Activated naive CD4-positive, alpha-beta T cell (primary cell): Measurements from ENCODE around the gene ZBTB16.

ENCODE experiments used
- DNase-seq, 4 experiments: peaks; one replicate each; lab custom pipeline; 2025; lab: John Stamatoyannopoulos, UW

Gene ZBTB16

GRCh38 chr11:114083391-114084252, 24.1 kb downstream of the ZBTB16 start:
- DNase-seq = no peak

- DNase-seq = no peak
Observed at GRCh38 chr11:114084414-114084813, 24.9 kb downstream of the ZBTB16 start.

DNA sequence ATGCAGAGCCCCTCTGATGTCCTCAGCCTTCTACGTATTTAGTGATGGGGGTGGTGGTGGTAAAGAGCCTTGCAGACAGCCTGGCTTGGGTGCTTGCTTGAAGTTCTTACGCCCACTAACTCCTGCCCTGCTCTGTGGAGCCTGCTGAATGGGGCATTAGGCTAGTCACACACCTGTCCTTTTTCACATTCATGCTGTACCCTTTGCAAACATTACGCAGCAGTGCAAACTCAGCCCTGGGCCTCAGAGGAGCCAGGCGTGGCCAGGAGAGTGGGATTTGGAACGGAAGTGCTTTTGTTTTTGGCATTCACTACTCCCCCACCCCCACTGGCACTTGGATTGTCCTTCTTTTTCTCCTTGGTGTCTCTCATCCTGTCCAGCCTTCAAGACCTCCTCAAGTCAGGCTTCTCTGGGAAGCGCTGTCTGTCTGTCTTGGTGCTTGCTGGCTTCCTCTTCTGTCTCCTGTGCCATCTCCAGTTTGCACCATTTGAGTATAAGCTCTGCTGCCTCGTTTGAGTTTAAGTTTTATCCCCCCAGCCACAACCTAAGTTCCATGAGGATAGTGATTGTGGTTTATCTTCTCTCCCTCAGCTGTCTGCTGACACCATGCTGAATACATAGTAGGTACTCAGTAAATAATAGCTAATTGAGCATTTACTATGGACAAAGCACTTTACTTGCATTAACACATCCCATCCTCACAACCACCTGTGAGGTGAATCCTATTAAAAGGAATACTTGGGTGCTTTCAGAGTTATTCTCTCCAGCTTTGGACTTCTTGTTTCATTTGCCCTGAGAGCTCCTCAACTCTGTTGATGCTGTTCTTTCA, 26.7 kb downstream of the ZBTB16 start:
- DNase-seq = no peak

- DNase-seq = no peak
Observed at GRCh38 chr11:114087025-114087424, 27.5 kb downstream of the ZBTB16 start.

GRCh38 chr11:114088216-114088615, 28.7 kb downstream of the ZBTB16 start:
- DNase-seq = no peak

DNA sequence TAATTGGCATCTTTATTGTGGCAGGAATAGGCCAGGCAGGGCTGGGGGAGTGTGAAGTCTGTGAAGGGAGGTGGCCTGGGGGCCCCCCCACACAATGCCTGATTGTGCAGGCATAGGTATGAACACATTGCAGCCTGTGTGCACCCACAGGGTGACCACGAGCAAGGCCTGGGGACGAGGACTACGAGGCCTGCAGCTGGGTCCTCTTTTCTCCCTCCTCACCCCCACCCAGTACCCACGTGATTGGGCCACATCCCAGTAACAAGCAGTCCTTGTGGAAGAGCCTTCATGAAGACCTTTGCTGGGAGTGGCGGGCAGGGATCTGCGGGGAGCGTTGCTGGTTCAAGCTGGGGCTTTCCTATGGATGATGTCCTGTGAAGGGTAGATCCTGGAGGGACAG, 29.3 kb downstream of the ZBTB16 start:
- no peak for DNase-seq

- no peak for DNase-seq
Observed at GRCh38 chr11:114089748-114090147, 30.2 kb downstream of the ZBTB16 start.

DNA sequence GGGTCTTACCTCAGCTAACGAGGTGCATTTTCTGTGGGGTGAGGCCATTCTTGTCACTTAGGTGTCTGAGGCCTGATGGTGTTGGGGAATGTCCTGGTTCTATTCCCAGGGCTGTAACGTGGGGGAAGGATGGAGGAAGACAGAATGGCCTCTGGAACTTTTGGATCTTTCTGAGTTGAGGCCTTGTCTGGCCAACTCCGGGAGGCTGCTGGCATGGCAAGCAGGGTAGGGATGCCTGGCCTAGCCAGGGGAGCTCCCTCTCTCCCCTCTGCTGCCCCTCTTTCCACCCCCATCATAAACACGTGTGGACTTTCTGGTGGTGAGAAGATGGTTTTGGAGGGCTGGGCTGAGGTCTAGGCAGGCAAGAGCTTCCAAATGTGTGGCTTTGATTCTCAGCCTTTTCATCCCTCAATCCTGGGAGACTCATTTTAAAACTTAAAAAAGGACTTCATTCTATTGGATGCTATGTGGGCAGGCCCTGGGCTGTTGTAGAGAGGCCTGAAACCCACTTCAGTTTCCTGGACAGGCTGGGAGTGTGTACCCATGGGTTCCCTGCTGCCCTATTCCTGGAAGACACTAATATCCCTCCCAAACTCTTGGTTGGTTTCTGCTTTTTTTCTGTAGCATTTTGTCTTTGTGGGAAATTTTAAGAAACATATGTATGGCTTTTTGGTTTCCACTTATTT, 30.9 kb downstream of the ZBTB16 start:
- no peak for DNase-seq

GRCh38 chr11:114090976-114091375, 31.5 kb downstream of the ZBTB16 start:
- no peak for DNase-seq

GRCh38 chr11:114091516-114092397, 32.2 kb downstream of the ZBTB16 start:
- no peak for DNase-seq

DNA sequence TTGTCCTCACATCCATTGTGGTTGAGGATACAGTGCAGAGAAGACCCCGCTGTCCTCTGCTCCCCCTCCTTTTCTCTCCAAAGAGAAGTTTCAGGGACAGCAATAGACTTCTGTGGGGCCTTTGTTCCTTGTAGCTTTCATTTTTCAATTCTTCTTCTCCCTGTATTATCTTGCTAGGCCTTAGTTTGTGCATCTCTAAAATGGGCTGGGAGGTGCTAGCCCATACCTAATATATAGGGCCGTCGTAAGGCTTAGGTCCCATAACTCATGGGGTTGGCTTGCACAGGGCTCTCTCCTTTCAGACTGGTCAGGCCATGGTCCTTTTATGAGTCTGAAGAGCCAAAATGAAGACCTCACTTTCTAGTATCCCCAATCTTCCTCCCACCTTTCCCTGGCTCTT, 33.0 kb downstream of the ZBTB16 start:
- no peak for DNase-seq

DNA sequence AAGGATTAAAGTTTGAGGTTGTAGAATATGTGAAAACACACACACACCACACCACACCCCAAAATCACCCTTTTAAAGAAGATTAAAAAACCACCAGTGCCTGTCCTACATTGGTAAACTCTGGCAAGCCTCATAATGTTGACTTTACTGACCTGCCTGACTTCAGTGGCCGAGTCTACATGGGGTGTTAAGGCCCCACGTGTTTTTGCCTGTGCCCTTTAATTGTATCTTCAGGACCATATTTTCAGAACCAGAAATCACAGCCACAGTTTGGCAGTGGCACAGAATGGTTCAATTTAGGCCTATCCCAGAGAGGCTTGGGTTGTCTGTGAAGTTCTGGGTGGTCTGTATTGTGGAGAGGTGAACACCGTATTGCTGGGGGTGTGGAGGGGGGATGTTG, 33.4 kb downstream of the ZBTB16 start:
- no peak for DNase-seq

DNA sequence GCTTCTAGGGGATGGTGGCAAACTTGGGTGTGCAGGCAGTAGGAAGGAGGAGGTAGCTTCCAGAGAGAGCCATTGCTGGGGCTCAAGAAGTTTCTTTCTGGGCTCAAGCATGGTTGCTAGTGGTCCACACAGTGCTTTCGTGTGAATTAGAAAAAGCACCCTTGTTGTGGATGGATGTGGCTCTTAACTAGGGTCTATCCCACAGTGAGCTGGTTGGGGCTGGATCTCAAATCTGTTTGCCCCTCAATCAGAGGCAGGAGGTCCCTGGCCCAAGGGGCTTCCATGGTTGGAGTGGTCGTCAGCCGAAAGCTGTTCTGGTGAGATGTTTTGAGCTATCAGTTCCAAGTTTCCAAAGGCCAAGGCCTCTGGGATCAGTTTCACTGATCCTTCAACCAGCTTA, 35.0 kb downstream of the ZBTB16 start:
- no peak for DNase-seq

DNA sequence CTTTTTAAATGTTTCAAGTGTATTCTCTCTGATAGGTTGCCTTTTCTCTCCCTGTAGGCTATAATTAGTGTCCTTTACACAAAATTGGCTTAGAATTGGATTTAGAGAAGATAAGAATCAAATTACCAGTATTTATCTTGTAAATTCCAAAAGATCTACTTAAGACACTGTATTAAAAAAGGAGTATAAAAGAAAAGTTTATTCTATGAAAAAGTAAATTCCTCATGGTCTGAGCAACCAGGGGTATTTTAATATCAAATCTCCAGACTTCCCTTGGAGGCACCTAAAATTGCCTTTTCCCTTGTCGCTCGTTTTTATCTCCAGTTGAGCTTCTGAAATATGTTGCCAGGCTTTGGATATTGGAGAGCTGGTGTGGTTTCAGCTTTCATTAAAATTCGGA, 36.4 kb downstream of the ZBTB16 start:
- DNase-seq = no peak

GRCh38 chr11:114097832-114098231, 38.3 kb downstream of the ZBTB16 start:
- no peak for DNase-seq

DNA sequence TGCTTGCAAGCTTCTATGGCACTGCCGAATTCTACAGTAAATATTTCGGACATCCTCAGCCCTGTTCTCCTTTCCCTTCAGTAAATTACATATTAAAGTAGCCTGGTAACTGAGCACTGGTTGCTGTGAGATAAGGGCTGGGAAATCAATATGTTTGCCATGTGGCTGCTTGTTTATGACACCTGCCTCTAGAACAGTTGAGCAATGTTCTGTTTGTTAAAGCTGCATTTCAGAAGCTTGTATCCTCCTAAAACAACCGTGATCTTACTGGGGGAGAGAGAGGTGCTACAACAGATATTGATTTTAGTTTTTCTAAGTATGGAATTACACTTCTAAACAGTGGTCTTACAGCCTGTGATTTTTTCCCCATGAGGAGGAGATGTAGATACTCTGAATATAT, 39.4 kb downstream of the ZBTB16 start:
- no peak for DNase-seq

- no peak for DNase-seq
Observed at GRCh38 chr11:114099392-114100178, 40.1 kb downstream of the ZBTB16 start.

DNA sequence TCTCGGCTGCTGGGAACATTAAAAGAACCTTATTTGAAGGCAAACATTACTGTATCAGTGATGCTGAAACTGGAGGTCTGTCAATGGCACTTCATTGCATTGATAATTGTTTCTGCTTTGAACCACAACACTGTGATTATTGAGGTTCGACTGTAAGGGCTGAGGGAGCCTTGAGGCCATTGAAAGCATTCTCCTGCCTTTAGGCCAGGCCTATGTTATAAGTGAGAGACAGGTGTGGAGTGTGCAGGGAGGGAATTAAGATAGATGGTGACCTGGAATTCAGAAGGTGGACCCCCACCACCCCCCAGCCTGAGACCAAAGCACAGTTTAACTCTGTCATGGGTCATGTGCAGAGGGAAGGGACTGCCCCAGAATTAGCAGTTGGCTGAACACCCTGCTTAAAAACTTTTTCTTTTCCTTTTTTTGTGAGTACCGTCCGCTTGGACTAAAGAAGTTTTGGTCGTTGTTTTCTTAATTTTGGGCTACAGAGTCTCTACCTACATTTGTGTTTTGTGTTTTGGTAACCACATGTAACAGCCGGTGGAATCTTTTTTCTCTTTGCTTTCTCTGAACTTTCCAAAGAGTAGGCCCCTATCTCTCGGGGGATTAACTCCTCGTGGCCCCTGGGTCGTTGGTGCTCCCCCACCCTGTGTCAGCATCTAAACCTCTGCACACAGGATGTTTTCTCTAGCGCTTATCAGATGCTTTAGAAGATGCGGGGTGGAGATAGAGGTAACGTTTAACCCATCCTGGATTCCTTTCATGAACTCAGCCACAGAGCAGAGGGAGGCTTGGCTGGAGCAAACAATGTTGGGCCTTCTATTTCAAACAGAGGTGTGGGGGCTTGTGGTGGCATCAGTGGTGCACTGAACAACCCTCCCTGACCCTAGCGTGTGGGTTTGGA, 43.7 kb downstream of the ZBTB16 start:
- DNase-seq = no peak

GRCh38 chr11:114105611-114106010, 46.1 kb downstream of the ZBTB16 start:
- no peak for DNase-seq

- DNase-seq = no peak
Observed at GRCh38 chr11:114106047-114106446, 46.5 kb downstream of the ZBTB16 start.
